SK-N-SH (cell line): ENCODE measurements around the gene BEND4. TPM values are rescaled to one million over a fixed set of nuclear protein-coding genes. Genes with fewer than 3 reads are reported as not detected.
"Not testable (repeated sequence)": the region's sequence is repeated elsewhere in the genome, so short reads cannot be mapped to it uniquely, and the experiment has no call there.

Experiments
- CTCF ChIA-PET: fragments of 300-600, 350-600 bp; formaldehyde crosslinking; extraction: SDS; loops from one replicate; lab custom pipeline; 2021; lab: Yijun Ruan, JAX
- POLR2A ChIA-PET: fragments of 350-600 bp; sonication (Branson Sonifier 250); formaldehyde crosslinking; extraction: SDS; loops from one replicate; lab custom pipeline; 2020; ENCODE audit warnings: antibody characterized with exemption, inconsistent platforms; lab: Yijun Ruan, JAX
- DNase-seq: peaks from one replicate; pipeline ENCODE4 v3.0.0; 2012
- H2AFZ ChIP-seq: fragments of 200-600 bp; sonication (generic); 2 replicates; pipeline ENCODE4 v1.8.1; 2016; ENCODE audit warnings: antibody characterized with exemption, mild to moderate bottlenecking, low read depth
- H3F3A ChIP-seq: fragments of 200-600 bp; sonication (generic); replicated peaks from 2 replicates; pipeline ENCODE3; 2016; ENCODE audit warnings: antibody characterized with exemption, mild to moderate bottlenecking; ENCODE audit not compliant: insufficient read depth
- H3K27ac ChIP-seq, 2 experiments: fragments of 200-500 bp in 1 of 2; fragments of 200-600 bp in 1 of 2; sonication (Bioruptor generic) in 1 of 2; sonication (generic), shearing (Covaris generic) in 1 of 2; 2 replicates each; pipeline versions ENCODE4 v1.5.1 to v1.6.1; 2014 to 2016; ENCODE audit warnings: low read depth in 2 of 2, inconsistent platforms in 1 of 2, low read length in 1 of 2, mild to moderate bottlenecking in 1 of 2, mixed read lengths in 1 of 2
- H3K27me3 ChIP-seq: fragments of 200-600 bp; sonication (generic), shearing (Covaris generic); 2 replicates; pipeline ENCODE4 v1.6.1; 2016; ENCODE audit warnings: mixed run types; ENCODE audit not compliant: insufficient read depth
- H3K36me3 ChIP-seq, 2 experiments: fragments of 200-500 bp in 1 of 2; fragments of 200-600 bp in 1 of 2; sonication (Bioruptor generic) in 1 of 2; sonication (generic) in 1 of 2; replicated peaks in 1 of 2; 2 replicates each; pipeline versions ENCODE3 to v1.5.1; 2014 to 2016; ENCODE audit warnings: low read length in 1 of 2, mild to moderate bottlenecking in 1 of 2; ENCODE audit not compliant: insufficient read depth in 2 of 2, control insufficient read depth in 1 of 2
- H3K4me1 ChIP-seq, 2 experiments: fragments of 200-500 bp in 1 of 2; fragments of 200-600 bp in 1 of 2; sonication (Bioruptor generic) in 1 of 2; sonication (generic), shearing (Covaris generic) in 1 of 2; 2 replicates each; pipeline versions ENCODE4 v1.5.1 to v1.6.1; 2014 to 2016; ENCODE audit warnings: low read depth in 1 of 2, low read length in 1 of 2, mixed run types in 1 of 2; ENCODE audit not compliant: insufficient read depth in 2 of 2, control insufficient read depth in 1 of 2
- H3K4me2 ChIP-seq: fragments of 200-600 bp; sonication (generic), shearing (Covaris generic); 2 replicates; pipeline ENCODE4 v1.6.1; 2017; ENCODE audit warnings: mixed run types
- H3K4me3 ChIP-seq, 2 experiments: fragments of 200-500 bp in 1 of 2; fragments of 200-600 bp in 1 of 2; sonication (Bioruptor generic) in 1 of 2; sonication (generic), shearing (Covaris generic) in 1 of 2; 2 replicates each; pipeline versions ENCODE4 v1.5.1 to v1.8.1; 2014 to 2016; ENCODE audit warnings: low read depth in 2 of 2, inconsistent platforms in 1 of 2, low read length in 1 of 2, mild to moderate bottlenecking in 1 of 2, mixed read lengths in 1 of 2, moderate library complexity in 1 of 2
- H3K79me2 ChIP-seq: fragments of 200-600 bp; sonication (generic); 2 replicates; pipeline ENCODE4 v1.8.1; 2017; ENCODE audit warnings: mild to moderate bottlenecking; ENCODE audit not compliant: insufficient read depth
- H3K9ac ChIP-seq: fragments of 200-600 bp; sonication (generic); 2 replicates; pipeline ENCODE4 v1.6.1; 2017; ENCODE audit warnings: mixed run types
- H3K9me2 ChIP-seq: fragments of 200-600 bp; sonication (generic); 2 replicates; pipeline ENCODE4 v1.6.1; 2017; ENCODE audit warnings: mixed run types
- H3K9me3 ChIP-seq: fragments of 200-600 bp; sonication (generic); 2 replicates; pipeline ENCODE4 v1.6.1; 2017; ENCODE audit warnings: mixed run types, mild to moderate bottlenecking, moderate library complexity
- H4K20me1 ChIP-seq: fragments of 200-600 bp; sonication (generic); 2 replicates; pipeline ENCODE4 v1.6.1; 2017; ENCODE audit warnings: mild to moderate bottlenecking, mixed run types; ENCODE audit not compliant: insufficient read depth
- CHD2 ChIP-seq: fragments of 150-350 bp; IDR thresholded peaks from 2 replicates; pipeline ENCODE4 v1.6.1; 2018; ENCODE audit warnings: low read length; ENCODE audit not compliant: partially characterized antibody
- CTCF ChIP-seq: fragments of 200-600 bp; sonication (generic); IDR thresholded peaks from 2 replicates; pipeline ENCODE4 v1.6.1; 2017; ENCODE audit warnings: antibody characterized with exemption, mild to moderate bottlenecking, moderate library complexity
- EP300 ChIP-seq, 2 experiments: IDR thresholded peaks; 2 replicates each; pipeline versions ENCODE4 v1.4.0 to v1.6.1; 2012; ENCODE audit warnings: borderline replicate concordance in 1 of 2, low read depth in 1 of 2, low read length in 1 of 2
- FOSL2 ChIP-seq: IDR thresholded peaks from 2 replicates; pipeline ENCODE4 v1.4.0; 2012; ENCODE audit warnings: low read depth, mild to moderate bottlenecking, moderate library complexity, borderline replicate concordance
- FOXM1 ChIP-seq: IDR thresholded peaks from 2 replicates; pipeline ENCODE4 v1.4.0; 2012; ENCODE audit warnings: low read depth, mild to moderate bottlenecking
- JUND ChIP-seq: IDR thresholded peaks from 2 replicates; pipeline ENCODE4 v1.4.0; 2012
- MEF2A ChIP-seq: IDR thresholded peaks from 2 replicates; pipeline ENCODE4 v1.4.0; 2012; ENCODE audit warnings: low read depth, borderline replicate concordance
- NFIC ChIP-seq: IDR thresholded peaks from 2 replicates; pipeline ENCODE4 v1.4.0; 2012; ENCODE audit warnings: borderline replicate concordance
- NRF1 ChIP-seq: IDR thresholded peaks from 2 replicates; pipeline ENCODE4 v1.6.1; 2012; ENCODE audit warnings: low read depth, mild to moderate bottlenecking, low read length
- PBX3 ChIP-seq: IDR thresholded peaks from 2 replicates; pipeline ENCODE4; 2012
- SIN3A ChIP-seq: IDR thresholded peaks from 2 replicates; pipeline ENCODE4 v1.6.1; 2012; ENCODE audit warnings: low read depth, mild to moderate bottlenecking, low read length, moderate library complexity, borderline replicate concordance
- SMC3 ChIP-seq: IDR thresholded peaks from 2 replicates; pipeline ENCODE4 v1.6.1; 2012; ENCODE audit warnings: low read depth, low read length, improper control_type of control experiment
- USF2 ChIP-seq: fragments of 150-350 bp; IDR thresholded peaks from 2 replicates; pipeline ENCODE4 v1.6.1; 2017; ENCODE audit warnings: antibody characterized with exemption, low read length, low read depth, borderline replicate concordance
- YY1 ChIP-seq: IDR thresholded peaks from 2 replicates; pipeline ENCODE4 v1.4.0; 2012; ENCODE audit warnings: low read depth, mild to moderate bottlenecking
- ZBTB33 ChIP-seq: IDR thresholded peaks from 2 replicates; pipeline ENCODE4 v1.4.0; 2012; ENCODE audit warnings: low read depth, borderline replicate concordance
- WGBS: methylation state at CpG from one replicate; pipeline ENCODE4 v1.1.6; 2017; ENCODE audit warnings: low lambda C conversion rate; 5-methylcytosine and 5-hydroxymethylcytosine counted together
- polyA plus RNA-seq, 3 experiments: library from polyadenylated mRNA; depleted of rRNA; stranded (reverse); fragments of >200 nt; gene quantifications; 2 replicates each; pipeline ENCODE4 v1.2.3, GENCODE V29; 2012

The BEND4 gene
- polyA plus RNA-seq, 1 of the 3 experiments (the other 2 are of a cell fraction), result 0.02 TPM

GRCh38 chr4:42172128-42172790 is 19.8 kb upstream of the BEND4 start (continued):
- no peak for TF ChIP-seq ZBTB33
- no peak for TF ChIP-seq SMC3
- TF ChIP-seq SIN3A, result no peak
- no peak for TF ChIP-seq NFIC

- ChIA-PET CTCF (no interaction called here), POLR2A (no interaction called here)
- TF ChIP-seq FOXM1 (no peak), PBX3 (no peak), NRF1 (no peak), YY1 (no peak), CHD2 (no peak), JUND (no peak), ZBTB33 (no peak), SIN3A (no peak), FOSL2 (no peak), EP300 (IDR thresholded peaks at IDR 0.05; ENCODE audit: borderline replicate concordance in 1 of 2, low read depth in 1 of 2, low read length in 1 of 2) (no peak), USF2 (no peak), MEF2A (no peak), CTCF (no peak)
- no peak overlapping the region for H3K9ac ChIP-seq
- no peaks in the 10 kb centered on the region for H4K20me1 ChIP-seq
- no peak for DNase-seq
- H3K4me2 ChIP-seq, result no peak overlapping the region
- H2AFZ ChIP-seq, result no peak overlapping the region
- no peak overlapping the region for H3K27ac ChIP-seq
- H3K4me3 ChIP-seq, result no peak overlapping the region
- H3K27me3 ChIP-seq, result no peaks in the 10 kb centered on the region
- no peaks in the 10 kb centered on the region for H3K36me3 ChIP-seq
- H3K9me2 ChIP-seq, result no peaks in the 10 kb centered on the region
- no peaks in the 10 kb centered on the region for H3K9me3 ChIP-seq
- H3K79me2 ChIP-seq, result no peaks in the 10 kb centered on the region
- no peaks in the 10 kb centered on the region for H3K4me1 ChIP-seq
- no peaks in the 10 kb centered on the region for H3F3A ChIP-seq
- WGBS, result 61% methylated on average over 5 of the region's 5 CpGs
Observed at GRCh38 chr4:42167709-42168108, 15.3 kb upstream of the BEND4 start.

GRCh38 chr4:42166186-42166585 is 13.7 kb upstream of the BEND4 start:
- H3K9me2 ChIP-seq, H3K4me2 ChIP-seq, H3F3A ChIP-seq, H3K4me1 ChIP-seq, H3K9me3 ChIP-seq, DNase-seq, H3K79me2 ChIP-seq, H3K27ac ChIP-seq, H3K27me3 ChIP-seq, H4K20me1 ChIP-seq, H2AFZ ChIP-seq, H3K9ac ChIP-seq, H3K36me3 ChIP-seq, H3K4me3 ChIP-seq, POLR2A ChIA-PET: not testable (repeated sequence)
- CTCF ChIA-PET, result interaction anchor here (0.7 kb wide), 1 partner anchor 15 kb away, joined by 3 read pairs; no protein-coding TSS in a partner anchor
- 51% methylated on average over 6 of the region's 6 CpGs for WGBS
